HG03280 (cell line): Measurements from ENCODE around the gene TFDP3.

Experiments
- ATAC-seq: cut with Tn5 transposase; IDR thresholded peaks from one replicate; pipeline ENCODE4 v1.9.1; 2021; ENCODE audit warnings: mild to moderate bottlenecking, moderate library complexity; ENCODE audit not compliant: unreplicated experiment

Gene TFDP3, protein sequence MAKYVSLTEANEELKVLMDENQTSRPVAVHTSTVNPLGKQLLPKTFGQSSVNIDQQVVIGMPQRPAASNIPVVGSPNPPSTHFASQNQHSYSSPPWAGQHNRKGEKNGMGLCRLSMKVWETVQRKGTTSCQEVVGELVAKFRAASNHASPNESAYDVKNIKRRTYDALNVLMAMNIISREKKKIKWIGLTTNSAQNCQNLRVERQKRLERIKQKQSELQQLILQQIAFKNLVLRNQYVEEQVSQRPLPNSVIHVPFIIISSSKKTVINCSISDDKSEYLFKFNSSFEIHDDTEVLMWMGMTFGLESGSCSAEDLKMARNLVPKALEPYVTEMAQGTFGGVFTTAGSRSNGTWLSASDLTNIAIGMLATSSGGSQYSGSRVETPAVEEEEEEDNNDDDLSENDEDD

GRCh38 chrX:133218329-133218728, at the start of gene TFDP3:
Gene TFDP3 (minus strand): TSS chrX:133218354. CDS start chrX:133218259, 95 bp downstream.
- ATAC-seq: no peak

DNA sequence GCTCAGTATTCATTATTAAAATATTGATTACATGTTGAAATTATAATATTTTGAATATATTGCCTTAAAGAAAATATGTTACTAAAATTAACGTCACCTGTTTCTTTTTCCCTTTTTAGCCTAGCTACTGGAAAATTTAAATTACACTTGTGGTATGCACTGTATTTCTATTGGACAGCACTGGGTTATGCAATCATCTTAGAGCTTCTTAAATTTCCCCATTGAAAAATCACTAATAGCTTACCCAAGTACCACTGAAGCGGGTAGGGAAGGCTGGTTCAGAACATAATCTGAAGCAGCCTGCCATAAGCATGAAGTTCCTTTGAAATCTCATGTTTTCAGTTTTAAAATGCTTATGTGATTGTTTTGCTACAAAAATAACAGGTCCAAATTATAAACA, 49.5 kb upstream of the TFDP3 start:
- ATAC-seq: no peak

DNA sequence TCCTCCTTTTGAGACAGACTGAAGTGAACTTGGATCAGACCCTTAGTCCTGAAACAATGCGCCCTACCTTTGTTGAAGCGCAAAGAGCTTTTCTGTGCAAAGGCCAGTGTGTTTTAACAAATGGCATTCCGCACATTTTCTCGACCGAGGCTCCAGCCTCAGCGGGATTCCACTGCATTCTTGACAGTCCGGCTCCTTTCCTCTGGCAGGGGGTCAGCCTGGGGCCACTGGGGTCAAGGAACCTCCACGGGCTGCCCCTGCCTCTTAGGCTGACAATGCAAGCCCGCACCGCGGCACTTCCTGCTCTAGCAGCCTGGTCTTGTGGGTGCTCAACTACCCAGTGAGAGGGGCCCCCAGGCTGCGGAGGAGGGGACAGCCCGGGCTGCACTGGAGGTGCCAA, 47.2 kb upstream of the TFDP3 start:
- no peak for ATAC-seq

DNA sequence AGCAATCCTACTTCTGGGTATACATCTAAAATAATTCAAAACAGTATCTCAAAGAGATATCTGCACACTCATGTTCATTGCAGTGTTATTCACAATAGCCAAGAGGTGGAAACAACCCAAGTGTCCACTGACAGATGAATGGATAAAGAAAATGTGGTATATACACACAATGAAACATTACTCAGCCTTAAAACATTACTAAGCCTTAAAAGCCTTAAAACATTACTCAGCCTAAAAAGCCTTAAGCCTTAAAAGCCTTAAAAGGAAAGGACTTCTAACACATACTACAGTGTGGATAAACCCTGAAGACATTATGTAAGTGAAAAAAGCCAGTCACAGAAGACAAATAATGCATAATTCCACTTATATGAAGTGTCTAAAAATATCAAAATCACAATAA, 40.3 kb upstream of the TFDP3 start:
- no peak for ATAC-seq

GRCh38 chrX:133254666-133255065, 36.5 kb upstream of the TFDP3 start:
- no peak for ATAC-seq

DNA sequence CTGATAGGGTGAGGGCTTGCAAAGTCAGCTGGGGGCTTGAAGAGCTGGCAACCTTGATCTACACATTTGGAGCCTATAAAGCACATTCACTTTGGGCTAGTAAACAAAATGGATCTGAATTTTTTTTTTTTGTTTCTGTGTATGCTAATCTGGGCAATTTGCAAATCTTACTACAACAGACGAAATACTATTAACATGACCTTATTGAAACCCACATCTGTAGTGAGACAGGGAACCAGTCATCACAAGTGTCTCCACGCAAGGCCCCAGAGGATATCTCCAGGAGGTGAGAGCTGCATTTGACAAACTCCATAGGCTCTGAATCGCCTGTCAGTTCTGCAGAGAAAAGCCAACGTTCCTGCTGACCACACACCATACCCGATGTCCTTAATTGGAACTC, 33.0 kb upstream of the TFDP3 start:
- no peak for ATAC-seq

DNA sequence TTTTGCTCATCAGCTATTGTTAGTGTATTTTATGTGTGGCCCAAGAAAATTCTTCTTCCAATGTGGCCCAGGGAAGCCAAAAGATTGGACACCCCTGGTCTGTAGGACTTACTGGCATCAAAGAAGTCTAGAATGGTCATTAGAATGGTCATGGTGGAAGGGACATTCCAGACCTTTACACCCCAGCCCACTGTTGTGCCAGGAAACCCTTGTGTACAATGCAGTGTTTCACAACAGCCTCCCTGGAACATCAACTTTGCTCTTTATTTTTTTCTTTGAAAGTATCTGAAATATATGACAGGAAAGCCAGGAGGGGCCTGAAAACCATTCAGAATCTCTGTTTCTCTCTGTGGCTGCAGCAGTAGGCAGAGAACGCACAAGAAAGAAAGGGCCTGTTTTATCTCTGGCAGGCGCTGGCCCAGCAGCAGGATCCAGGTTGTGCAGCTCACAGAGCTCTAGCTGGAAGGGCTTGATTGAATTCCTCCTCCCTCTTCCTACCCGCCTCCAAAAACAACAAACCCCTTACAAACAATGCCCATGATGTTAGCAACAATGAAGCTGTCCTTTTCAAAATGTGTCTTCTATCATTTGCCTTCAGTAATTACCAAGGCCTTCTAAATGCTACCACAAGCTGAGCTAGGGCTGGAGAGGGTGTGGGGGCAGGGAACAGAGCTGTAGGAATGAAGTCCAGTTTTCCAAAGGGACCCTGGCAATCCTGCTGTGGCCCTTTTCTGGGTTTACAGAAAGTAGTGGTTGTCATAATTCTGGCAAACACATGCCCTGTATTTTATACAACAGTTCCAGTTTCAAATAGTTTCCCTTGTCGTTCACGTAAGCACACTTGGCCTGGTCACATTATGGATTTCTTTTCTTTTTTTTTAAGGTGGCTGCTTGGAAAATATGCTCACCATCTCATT, 32.3 kb upstream of the TFDP3 start:
- no peak for ATAC-seq

- ATAC-seq: no peak
Observed at GRCh38 chrX:133249266-133250058, 31.3 kb upstream of the TFDP3 start.

DNA sequence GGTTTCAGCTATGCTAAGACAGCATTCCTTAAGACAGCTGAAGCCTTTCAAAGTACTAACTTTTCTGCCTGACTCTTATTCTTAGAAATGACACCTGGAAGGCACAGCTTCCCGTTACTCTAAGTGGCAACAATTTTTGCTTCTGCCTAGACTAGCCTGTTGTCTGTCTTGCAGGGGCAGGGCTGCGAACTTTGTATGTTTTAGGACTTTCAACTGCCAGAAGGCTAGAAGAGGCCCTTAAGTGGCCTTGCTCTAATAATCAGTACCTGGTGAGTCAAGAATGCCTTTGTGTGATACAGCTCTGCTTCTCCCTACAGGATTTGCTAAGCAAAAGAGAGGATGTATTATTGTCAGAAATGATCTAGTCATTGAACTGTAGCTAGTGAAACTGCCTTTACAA, 30.0 kb upstream of the TFDP3 start:
- no peak for ATAC-seq

DNA sequence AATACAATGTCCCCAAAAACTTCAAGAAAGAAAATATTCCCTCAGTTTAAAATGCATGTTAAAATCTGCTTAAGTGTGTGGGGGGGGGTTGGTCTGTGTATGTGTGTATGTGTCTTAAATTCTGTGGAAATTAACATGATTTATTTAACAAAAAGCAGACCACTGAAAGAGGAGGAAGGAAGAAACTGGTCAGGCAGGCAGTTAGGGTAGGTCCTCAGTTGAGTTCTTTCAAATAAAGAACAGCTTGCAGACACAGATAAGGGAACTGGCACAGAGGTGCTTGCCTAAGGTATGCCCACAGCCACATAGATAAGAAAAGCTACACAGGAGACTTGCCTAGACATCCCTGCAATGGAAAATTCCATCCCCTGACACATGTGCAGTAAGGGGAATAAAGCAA, 28.8 kb upstream of the TFDP3 start:
- no peak for ATAC-seq

- ATAC-seq: no peak
Observed at GRCh38 chrX:133235830-133236229, 17.7 kb upstream of the TFDP3 start.

DNA sequence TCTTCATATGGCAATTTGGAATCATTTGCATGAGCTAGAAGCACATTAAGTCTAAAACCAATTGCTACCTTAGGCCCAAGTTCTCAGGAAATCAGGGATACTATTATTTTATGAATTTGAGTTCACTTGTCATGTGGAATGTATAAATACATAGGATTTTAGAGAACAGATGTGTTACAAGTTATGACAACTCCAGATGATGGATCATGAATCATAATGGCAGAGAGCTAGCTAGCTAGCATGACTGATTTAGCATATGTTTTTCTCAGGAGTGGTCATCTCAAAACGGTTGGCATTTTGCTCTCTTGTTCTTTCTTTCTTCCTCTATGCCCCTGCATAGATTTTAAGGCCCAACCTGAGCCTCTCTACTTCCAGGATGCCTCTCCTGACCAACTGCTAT, 14.2 kb upstream of the TFDP3 start:
- ATAC-seq: no peak

- no peak for ATAC-seq
Observed at GRCh38 chrX:133229361-133229760, 11.2 kb upstream of the TFDP3 start.

DNA sequence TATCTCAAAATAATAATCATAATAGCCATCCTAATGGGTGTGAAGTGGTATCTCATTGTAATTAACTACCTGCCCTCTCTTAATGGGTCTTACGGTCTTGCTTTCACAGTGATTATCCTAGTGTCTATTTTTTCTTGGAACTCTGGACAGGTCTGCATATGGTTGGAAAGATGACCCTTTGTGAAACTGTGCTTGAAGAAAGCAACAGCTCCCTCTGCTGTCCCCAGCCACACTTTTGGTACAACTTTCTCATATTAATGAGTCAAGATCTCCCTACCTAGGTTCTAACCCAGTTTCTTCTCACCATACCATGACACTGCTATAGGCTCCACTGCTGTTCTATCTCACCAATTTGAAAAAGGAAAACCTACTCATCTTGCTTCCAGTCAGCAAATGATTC, 2.4 kb downstream of the TFDP3 start:
- no peak for ATAC-seq

- no peak for ATAC-seq
Observed at GRCh38 chrX:133215017-133215416, 3.1 kb downstream of the TFDP3 start.

GRCh38 chrX:133214301-133214700, 3.9 kb downstream of the TFDP3 start:
- ATAC-seq: no peak

- no peak for ATAC-seq
Observed at GRCh38 chrX:133213117-133213516, 5.0 kb downstream of the TFDP3 start.

DNA sequence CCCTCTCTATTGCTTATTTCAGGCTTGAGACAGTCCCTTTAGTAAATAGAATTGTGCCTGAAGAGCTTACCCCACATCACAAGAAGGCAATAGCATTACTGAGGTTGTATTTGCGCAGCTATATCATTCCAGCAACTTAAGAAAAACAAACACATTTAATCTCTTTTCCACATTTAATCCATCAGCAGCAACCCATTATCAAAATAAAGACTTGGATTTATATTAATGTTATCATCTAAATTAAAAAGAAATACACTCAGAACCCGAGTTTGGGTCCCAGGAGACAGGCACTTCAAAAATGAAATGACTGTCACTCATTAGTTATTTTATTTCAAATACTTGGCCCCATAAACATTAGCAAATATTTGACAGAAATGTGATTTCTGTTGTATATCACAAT, 10.4 kb downstream of the TFDP3 start:
- no peak for ATAC-seq

- ATAC-seq: no peak
Observed at GRCh38 chrX:133191739-133192039, 26.5 kb downstream of the TFDP3 start.

DNA sequence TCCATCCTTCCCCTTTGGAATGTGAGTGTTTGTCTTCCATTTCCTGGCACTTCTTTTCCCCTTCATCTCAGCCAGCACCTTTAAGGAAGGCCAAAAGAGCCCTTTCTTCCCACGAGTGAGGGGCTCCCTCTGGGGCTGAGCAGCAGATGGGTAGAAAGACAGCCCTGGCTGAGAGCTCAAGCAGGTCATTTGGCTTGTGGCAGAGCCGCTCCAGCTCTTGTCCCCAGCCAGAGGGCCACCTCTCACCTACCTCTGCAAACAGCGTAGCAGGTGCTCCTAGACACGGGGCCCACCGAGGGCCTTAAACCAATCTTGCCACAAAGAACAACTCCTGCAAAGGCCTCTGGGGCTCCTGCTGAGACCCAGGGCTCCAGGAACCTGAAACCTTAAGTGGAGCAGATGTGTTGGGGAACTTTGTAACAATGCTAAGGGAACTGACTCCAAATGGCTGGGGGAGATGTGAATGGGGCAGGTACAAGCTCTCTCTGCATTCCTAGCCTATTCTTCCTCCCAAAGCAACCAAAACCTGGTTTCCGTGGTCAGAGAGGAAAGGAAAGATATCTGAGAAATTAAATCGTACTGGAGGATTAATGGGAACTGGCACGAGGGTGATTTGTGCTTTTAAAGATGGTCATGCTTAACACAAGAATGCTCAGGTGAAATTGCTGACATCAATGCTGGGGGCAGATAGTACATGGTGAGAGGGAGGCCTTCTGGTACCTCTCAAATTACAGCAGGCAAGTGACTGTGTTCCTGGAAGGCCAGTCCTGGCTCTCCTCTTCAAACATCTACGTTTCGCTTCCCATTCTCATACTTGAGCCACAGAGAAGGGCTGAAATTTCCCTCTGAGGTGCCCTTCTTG, 27.0 kb downstream of the TFDP3 start:
- no peak for ATAC-seq
